A549 (cell line): ENCODE results near the gene ANKRD18A.
"Not testable (repeated sequence)": the region's sequence is repeated elsewhere in the genome, so short reads cannot be mapped to it uniquely, and the experiment has no call there.

Source experiments
- ATOH8 ChIP-seq: fragments of 250-450 bp; sonication (Bioruptor Pico); IDR thresholded peaks from 2 replicates; pipeline ENCODE4 v1.5.0; 2020; ENCODE audit warnings: low read depth, mild to moderate bottlenecking, moderate library complexity
- CTCF ChIP-seq: fragments of >200 bp; sonication (Bioruptor Twin); formaldehyde crosslinking; IDR thresholded peaks from 3 replicates; pipeline ENCODE4 v1.5.1; 2016
- ELK1 ChIP-seq: fragments of 150-350 bp; IDR thresholded peaks from 2 replicates; pipeline ENCODE4 v1.6.1; 2014; ENCODE audit warnings: low read depth, mild to moderate bottlenecking, low read length
- ESRRA ChIP-seq: fragments of 150-350 bp; IDR thresholded peaks from 2 replicates; pipeline ENCODE4 v1.6.1; 2014; ENCODE audit warnings: mild to moderate bottlenecking, low read length, borderline replicate concordance
- KDM1A ChIP-seq: fragments of 200-600 bp; sonication (generic); IDR thresholded peaks from 2 replicates; pipeline ENCODE4 v1.6.1; 2016; ENCODE audit warnings: low read depth, mild to moderate bottlenecking
- MAFK ChIP-seq: fragments of 450-650 bp; IDR thresholded peaks from 2 replicates; pipeline ENCODE4 v1.6.1; 2014; ENCODE audit not compliant: partially characterized antibody
- MAX ChIP-seq: IDR thresholded peaks from 2 replicates; pipeline ENCODE4 v1.6.1; 2012
- MYC ChIP-seq: IDR thresholded peaks from 2 replicates; pipeline ENCODE4 v1.6.1; 2012; ENCODE audit warnings: mild to moderate bottlenecking, inconsistent platforms, low read length, improper control_type of control experiment, borderline replicate concordance
- NR3C1 ChIP-seq: fragments of >200 bp; sonication (Bioruptor Twin); formaldehyde crosslinking; IDR thresholded peaks from 3 replicates; pipeline ENCODE4 v1.6.1; 2017
- REST ChIP-seq: fragments of 200-600 bp; sonication (generic); IDR thresholded peaks from 2 replicates; pipeline ENCODE4 v1.6.1; 2016; ENCODE audit warnings: antibody characterized with exemption, mild to moderate bottlenecking, moderate library complexity
- USF2 ChIP-seq: fragments of 450-650 bp; IDR thresholded peaks from 2 replicates; pipeline ENCODE4 v1.6.1; 2014; ENCODE audit warnings: antibody characterized with exemption

- not testable (repeated sequence) for TF ChIP-seq MAX, CTCF, KDM1A, USF2, MAFK, ESRRA, ATOH8, NR3C1, MYC, REST, ELK1
Observed at GRCh38 chr9:38591346-38592063, 28.9 kb downstream of the ANKRD18A start.
